Inflammatory macrophage treated with lipopolysaccharide for 1 hour (primary cell): Measurements from ENCODE around the gene NEO1.
"Not testable (repeated sequence)": the region's sequence is repeated elsewhere in the genome, so short reads cannot be mapped to it uniquely, and the experiment has no call there.

Source experiments
- DNase-seq, 2 donors: peaks; one replicate each; pipeline ENCODE4 v3.0.0-alpha.2; 2020 to 2022

The NEO1 gene

GRCh38 chr15:73275862-73276261 is 223.6 kb downstream of the NEO1 start:
- DNase-seq: no peak

GRCh38 chr15:73282567-73283365 is 230.5 kb downstream of the NEO1 start:
- DNase-seq: no peak

DNA sequence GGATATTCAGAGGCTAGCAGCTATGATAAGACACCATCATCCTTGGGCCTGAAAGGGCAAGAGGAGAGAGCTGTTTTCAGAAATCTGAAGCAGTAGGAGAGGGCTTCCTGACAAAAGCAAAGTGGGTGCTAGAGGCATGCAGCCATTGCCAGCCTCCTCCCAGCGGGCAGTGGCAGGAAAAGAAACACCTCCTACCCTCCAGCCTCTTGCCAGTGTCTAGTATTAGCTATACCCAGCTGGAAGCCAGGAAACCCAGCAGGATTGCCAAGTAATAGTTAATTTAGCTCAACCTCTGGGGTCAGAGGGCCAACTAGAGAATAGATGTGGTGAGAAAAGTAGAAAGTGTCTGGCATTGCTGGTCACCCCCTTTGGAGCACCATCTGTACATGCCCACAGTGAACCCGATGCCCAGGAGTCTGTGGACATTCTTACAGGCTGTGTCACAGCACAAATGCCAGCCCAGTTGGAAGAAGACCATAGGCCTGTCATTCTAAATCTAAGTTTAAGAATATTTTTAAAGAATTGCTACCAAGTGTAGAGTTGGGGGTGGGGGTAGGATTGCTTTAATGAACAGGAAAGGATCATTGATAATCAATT is 231.2 kb downstream of the NEO1 start:
- no peak for DNase-seq

- DNase-seq: peak in 1 of 2 donors; percentile 66
Measured at GRCh38 chr15:73284090-73284716, 231.9 kb downstream of the NEO1 start.

- DNase-seq: no peak
Measured at GRCh38 chr15:73286311-73286710, 234.0 kb downstream of the NEO1 start.

GRCh38 chr15:73287019-73287418 is 234.8 kb downstream of the NEO1 start:
- DNase-seq: peak; percentile 70 to 80

DNA sequence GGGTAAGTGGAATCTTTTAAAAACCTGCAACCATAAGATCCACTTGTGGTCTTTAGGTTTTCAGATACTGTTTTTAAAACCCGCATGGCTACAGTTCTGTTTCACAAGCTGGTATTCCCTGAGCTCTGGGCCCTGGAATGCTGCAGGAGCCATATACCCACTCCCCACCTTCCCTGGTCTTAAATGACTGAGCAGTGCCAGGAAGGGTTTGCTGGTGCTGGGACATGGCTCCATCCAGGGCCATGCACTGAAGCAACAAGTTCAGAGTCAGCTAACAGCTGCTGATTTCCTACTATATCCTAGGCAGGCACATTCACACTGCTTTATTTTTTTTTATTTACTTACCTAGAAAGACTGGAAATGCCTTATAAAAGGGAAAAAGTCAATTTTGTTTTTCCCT is 239.2 kb downstream of the NEO1 start:
- no peak for DNase-seq

DNA sequence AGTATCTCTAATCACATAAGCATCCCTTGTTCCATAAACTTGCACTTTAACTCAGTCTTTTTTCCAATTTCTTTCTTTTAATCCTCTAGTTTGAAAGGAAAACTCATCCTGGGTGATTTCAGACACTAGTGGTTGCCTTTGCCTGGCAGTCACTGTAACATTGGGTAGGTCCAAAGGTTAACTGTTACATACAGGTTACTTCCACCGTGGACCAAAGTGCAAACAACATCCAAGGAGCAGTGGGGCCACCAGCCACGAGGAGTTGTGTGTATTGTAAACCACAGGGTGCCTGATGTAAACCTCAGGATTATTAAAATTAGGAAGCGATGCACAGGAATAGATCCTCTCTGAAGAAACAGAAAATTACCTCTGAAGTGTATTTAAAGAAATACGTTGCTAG is 241.5 kb downstream of the NEO1 start:
- no peak for DNase-seq

DNA sequence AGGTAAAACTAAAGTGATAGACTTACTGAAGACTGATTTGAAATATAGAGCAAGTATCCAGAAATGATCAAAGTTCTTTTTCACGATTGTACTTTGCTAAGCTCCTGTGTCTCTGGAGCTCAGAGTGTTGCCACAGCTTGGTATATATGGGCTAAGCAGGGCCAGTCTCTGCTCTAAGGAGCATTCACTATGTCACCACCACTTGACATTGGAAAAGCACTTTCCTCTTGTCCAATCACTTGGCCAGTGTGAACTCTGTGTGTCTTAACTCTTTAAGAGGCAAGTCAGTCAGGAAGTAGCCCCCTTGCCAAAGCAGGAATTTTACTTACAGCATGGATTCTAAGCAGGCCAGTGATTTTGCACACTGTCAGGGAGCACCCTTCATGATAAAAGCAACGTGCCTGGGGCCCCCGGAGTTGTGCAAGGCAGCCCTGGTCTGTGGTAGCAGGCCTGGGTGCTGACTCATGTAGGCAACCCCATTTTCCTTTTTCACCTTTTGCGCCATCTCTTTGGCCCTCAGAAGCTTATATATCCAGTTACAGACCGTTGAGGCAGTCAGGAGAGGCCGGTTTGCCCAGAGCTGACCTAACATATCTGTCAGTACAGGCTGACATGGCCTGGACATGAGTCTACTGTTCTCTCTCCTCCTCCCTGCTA is 243.5 kb downstream of the NEO1 start:
- DNase-seq: peak; percentile 61 to 63

DNA sequence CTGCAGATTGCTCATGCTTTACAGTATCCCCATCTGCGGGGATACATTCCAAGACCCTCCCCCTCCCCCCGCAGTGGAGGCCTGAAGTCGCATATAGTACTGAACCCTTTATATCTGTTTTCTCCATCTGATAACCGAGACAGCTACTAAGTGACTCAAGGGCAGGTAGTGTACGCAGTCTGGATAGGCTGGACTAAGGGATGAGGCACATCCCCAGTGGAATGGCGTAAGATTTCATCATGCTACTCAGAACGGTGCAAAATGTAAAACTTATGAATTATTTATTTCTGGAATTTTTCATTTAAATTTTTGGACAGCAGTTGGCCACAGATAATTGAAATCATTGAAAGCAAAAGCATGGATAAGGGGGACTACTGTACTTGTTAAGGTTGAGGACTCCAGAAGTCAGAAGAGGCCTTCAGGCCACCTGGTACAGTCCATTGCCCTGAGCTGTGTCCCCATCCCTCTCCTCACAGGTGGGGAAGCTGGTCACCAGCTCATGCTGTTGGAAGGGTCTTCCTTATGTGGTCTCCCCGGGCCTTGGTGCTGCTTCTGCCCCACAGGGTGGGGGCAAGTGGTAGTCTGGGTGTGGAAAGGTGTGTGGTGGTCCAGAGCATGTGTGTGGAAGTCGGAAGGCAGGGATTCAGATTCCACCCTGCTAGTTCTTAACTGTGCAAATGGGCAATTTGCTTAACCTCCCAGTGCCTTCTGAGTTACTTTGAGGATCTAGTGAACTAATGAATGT is 244.5 kb downstream of the NEO1 start:
- no peak for DNase-seq

DNA sequence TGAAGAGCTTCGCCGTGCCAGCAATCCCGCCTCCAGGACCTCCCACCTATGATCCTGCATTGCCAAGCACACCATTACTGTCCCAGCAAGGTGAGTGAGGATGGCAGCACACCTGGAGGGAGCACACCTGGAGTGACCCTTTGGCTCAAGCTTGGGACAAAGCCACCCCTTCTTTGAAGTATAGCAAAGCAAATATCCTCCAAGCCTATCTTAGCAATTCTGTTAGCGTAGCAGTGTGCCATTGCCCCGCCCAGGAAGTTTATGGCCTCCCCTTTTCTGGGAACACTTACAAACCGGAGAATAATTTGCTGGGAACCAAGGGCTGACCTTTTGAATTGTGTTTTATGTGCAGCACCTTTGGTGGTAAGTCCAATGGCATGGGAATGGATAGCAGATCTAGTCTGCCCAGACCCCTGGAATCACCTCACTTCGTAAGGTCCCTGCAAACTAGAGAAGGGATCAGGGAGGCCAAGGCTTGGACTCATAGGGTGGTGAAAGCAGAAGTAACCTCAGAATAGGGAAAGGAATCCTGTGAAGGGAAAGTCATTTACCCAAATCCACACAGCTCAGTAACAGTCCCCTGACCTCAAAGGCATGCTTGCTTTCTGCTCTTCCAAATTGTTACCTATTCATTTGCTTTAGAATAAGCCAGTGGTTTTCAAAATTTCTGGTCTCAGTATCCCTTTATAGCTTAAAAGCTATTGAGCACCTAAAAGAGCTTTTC is 246.4 kb downstream of the NEO1 start:
- peak; percentile 7 to 25 for DNase-seq

DNA sequence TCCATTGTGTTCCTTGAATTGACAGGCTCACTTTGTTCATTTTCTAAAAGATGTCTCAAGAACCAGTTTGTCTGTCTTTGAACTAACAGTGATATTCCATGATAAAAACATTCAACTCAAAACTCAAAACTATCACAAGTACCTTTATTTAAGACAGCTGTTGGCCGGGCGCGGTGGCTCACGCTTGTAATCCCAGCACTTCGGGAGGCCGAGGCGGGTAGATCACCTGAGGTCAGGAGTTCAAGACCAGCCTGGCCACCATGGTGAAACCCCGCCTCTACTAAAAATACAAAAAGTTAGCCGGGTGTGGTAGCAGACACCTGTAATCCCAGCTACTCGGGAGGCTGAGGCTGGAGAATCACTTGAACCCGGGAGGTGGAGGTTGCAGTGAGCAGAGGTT is 248.0 kb downstream of the NEO1 start:
- not testable (repeated sequence) for DNase-seq

DNA sequence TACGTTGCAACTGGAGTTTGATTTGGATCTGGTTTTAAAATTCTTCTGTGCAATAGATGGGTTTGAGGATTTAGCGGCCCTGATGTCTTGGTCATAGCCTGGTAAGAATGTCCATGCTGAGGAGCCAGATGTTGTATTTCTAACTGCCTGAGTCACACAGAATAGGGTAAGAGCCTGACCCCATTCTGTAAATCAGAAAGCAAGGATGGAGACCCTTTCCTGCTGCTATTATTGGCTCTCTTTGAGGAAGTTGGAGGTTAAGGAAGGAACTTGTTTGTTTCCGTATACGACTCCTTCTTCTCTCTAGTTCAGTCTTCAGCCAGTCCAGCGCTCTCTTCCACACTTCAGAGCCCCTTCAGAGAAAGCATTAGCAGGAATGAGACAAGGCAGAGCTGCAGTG is 251.4 kb downstream of the NEO1 start:
- peak in 1 of 2 donors; percentile 18 for DNase-seq

DNA sequence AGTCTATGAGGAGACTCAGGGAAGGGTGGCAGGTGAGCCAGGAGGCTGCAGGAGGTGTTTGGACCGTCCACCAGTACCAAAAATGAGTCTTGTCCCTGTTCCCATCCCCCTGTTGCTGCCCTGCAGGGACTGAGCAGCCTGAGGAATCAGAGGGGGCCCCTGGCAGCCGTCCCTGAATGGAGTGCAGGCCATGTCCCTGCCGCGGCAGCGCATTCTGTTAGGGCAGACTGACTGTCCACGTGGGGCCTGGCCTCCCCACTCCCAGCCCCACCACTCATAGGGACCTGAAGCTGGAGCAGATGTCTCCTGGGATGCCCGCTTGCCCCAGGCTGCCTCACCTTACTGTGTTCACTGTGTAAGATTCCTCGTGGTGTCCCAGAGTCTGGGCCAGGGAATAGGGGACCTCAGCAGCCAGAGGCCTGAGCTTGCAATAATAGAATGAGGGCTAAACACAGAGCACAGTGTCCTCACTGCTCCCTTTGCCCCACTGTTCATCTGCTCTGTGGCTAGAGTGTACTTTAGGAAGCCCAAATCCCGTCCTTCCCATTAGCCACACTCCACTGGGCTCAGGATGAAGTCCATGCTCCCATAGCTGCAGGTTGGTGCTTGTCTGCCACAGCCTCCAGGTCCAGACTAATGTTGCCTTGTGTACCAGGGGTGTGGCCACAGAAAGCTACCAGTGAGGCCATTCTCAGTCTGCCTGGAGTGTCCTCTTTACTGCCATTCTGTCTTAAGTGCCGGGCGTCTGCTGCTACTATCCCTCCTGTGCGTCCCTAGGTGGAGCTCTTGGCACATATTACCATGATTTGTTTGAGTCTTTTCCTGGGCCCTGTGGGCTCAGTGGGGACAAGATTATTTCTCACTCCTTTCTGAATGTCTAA is 253.3 kb downstream of the NEO1 start:
- peak; percentile 38 to 65 for DNase-seq

- DNase-seq: no peak
Measured at GRCh38 chr15:73308305-73308704, 256.0 kb downstream of the NEO1 start.

GRCh38 chr15:73313861-73314260 is 261.6 kb downstream of the NEO1 start:
- no peak for DNase-seq

GRCh38 chr15:73317651-73318462 is 265.6 kb downstream of the NEO1 start:
- no peak for DNase-seq

GRCh38 chr15:73318463-73319351 is 266.4 kb downstream of the NEO1 start:
- no peak for DNase-seq
